ENCODE measurements around the gene LARP1B.
"Not testable (repeated sequence)": the region's sequence is repeated elsewhere in the genome, so short reads cannot be mapped to it uniquely, and the experiment has no call there.

DNA sequence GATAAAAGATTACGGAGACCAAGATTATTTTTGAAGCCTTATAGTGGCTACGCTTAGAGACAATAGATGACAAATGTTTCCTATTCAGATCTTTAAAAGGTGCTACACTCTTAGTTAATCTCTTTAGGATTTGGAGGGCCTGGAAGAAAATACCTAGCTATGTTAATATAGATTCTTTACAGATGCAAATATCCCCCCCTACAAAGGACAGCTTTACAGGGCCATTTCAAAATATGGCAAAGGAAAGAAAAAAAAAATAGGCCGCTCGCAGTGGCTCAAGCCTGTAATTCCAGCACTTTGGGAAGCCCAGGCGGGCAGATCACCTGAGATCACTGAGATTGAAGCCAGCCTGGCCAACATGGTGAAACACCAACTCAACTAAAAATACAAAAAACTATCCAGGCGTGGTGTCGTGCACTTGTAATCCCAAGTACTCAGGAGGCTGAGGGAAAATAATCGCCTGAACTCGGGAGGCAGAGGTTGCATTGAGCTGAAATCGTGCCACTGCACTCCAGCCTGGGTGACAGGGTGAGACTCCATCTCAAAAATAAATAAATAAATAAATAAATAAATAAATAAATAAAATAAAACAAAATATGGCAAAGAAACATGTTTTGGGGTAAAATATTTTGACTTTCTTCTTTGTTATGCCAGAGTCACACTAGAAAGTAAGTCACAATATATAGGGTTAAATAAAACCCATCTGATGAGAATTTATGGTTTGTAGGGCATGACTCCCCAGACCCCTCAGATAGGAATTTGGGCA lies 5.5 kb upstream of the LARP1B start:
- TF ChIP-seq, protein P1, sequence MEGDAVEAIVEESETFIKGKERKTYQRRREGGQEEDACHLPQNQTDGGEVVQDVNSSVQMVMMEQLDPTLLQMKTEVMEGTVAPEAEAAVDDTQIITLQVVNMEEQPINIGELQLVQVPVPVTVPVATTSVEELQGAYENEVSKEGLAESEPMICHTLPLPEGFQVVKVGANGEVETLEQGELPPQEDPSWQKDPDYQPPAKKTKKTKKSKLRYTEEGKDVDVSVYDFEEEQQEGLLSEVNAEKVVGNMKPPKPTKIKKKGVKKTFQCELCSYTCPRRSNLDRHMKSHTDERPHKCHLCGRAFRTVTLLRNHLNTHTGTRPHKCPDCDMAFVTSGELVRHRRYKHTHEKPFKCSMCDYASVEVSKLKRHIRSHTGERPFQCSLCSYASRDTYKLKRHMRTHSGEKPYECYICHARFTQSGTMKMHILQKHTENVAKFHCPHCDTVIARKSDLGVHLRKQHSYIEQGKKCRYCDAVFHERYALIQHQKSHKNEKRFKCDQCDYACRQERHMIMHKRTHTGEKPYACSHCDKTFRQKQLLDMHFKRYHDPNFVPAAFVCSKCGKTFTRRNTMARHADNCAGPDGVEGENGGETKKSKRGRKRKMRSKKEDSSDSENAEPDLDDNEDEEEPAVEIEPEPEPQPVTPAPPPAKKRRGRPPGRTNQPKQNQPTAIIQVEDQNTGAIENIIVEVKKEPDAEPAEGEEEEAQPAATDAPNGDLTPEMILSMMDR (IDR thresholded peaks at IDR 0.05), result not testable (repeated sequence)
- TF ChIP-seq POLR2AphosphoS5 (IDR thresholded peaks at IDR 0.05); POLR2A (IDR thresholded peaks at IDR 0.05); EP300 (IDR thresholded peaks at IDR 0.05; ENCODE audit: low read depth): not testable (repeated sequence)

Measured in transverse colon (tissue), 4 donors.